ENCODE data around the gene DLD.
"Not testable (repeated sequence)": the region's sequence is repeated elsewhere in the genome, so short reads cannot be mapped to it uniquely, and the experiment has no call there.

DLD gene

GRCh38 chr7:107847168-107847835, 43.7 kb upstream of the DLD start:
- DNase-seq (ENCODE audit: low spot score) (no peak), ATAC-seq (ENCODE audit: low read depth) (no peak)
- H3K27ac ChIP-seq (ENCODE audit: poor library complexity, severe bottlenecking) = no peak overlapping the region
- H3K4me3 ChIP-seq (ENCODE audit: severe bottlenecking) = no peak overlapping the region
- no peaks in the 10 kb centered on the region for H3K9me3 ChIP-seq (ENCODE audit: severe bottlenecking)
- no peaks in the 10 kb centered on the region for H3K4me1 ChIP-seq (ENCODE audit: insufficient read depth, poor library complexity, severe bottlenecking)
- TF ChIP-seq CTCF (IDR thresholded peaks at IDR 0.05; ENCODE audit: poor library complexity, severe bottlenecking) = no peak
- no peaks in the 10 kb centered on the region for H3K36me3 ChIP-seq (ENCODE audit: low read depth)
- H3K27me3 ChIP-seq (ENCODE audit: insufficient read depth, poor library complexity, severe bottlenecking) = no peaks in the 10 kb centered on the region

GRCh38 chr7:107847836-107848175, 43.2 kb upstream of the DLD start:
- H3K4me3 ChIP-seq (ENCODE audit: severe bottlenecking); H3K27ac ChIP-seq (ENCODE audit: poor library complexity, severe bottlenecking); H3K4me1 ChIP-seq (ENCODE audit: insufficient read depth, poor library complexity, severe bottlenecking); DNase-seq (ENCODE audit: low spot score); H3K9me3 ChIP-seq (ENCODE audit: severe bottlenecking); H3K27me3 ChIP-seq (ENCODE audit: insufficient read depth, poor library complexity, severe bottlenecking); ATAC-seq (ENCODE audit: low read depth); H3K36me3 ChIP-seq (ENCODE audit: low read depth): not testable (repeated sequence)

GRCh38 chr7:107848211-107848610, 42.8 kb upstream of the DLD start:
- not testable (repeated sequence) for H3K27me3 ChIP-seq (ENCODE audit: insufficient read depth, poor library complexity, severe bottlenecking); H3K4me1 ChIP-seq (ENCODE audit: insufficient read depth, poor library complexity, severe bottlenecking); H3K9me3 ChIP-seq (ENCODE audit: severe bottlenecking); H3K27ac ChIP-seq (ENCODE audit: poor library complexity, severe bottlenecking); H3K4me3 ChIP-seq (ENCODE audit: severe bottlenecking); ATAC-seq (ENCODE audit: low read depth); DNase-seq (ENCODE audit: low spot score); H3K36me3 ChIP-seq (ENCODE audit: low read depth)

- H3K27me3 ChIP-seq (ENCODE audit: insufficient read depth, poor library complexity, severe bottlenecking) = no peaks in the 10 kb centered on the region
- no peaks in the 10 kb centered on the region for H3K36me3 ChIP-seq (ENCODE audit: low read depth)
- no peaks in the 10 kb centered on the region for H3K4me1 ChIP-seq (ENCODE audit: insufficient read depth, poor library complexity, severe bottlenecking)
- H3K4me3 ChIP-seq (ENCODE audit: severe bottlenecking) = no peak overlapping the region
- no peak for TF ChIP-seq CTCF (IDR thresholded peaks at IDR 0.05; ENCODE audit: poor library complexity, severe bottlenecking)
- no peak for ATAC-seq (ENCODE audit: low read depth)
- no peaks in the 10 kb centered on the region for H3K9me3 ChIP-seq (ENCODE audit: severe bottlenecking)
- no peak for DNase-seq (ENCODE audit: low spot score)
- H3K27ac ChIP-seq (ENCODE audit: poor library complexity, severe bottlenecking) = no peak overlapping the region
Observed at GRCh38 chr7:107850216-107850615, 40.8 kb upstream of the DLD start.

- ATAC-seq (ENCODE audit: low read depth) (no peak), DNase-seq (ENCODE audit: low spot score) (no peak)
- H3K4me1 ChIP-seq (ENCODE audit: insufficient read depth, poor library complexity, severe bottlenecking) = no peaks in the 10 kb centered on the region
- H3K4me3 ChIP-seq (ENCODE audit: severe bottlenecking) = no peak overlapping the region
- no peak for TF ChIP-seq CTCF (IDR thresholded peaks at IDR 0.05; ENCODE audit: poor library complexity, severe bottlenecking)
- no peaks in the 10 kb centered on the region for H3K27me3 ChIP-seq (ENCODE audit: insufficient read depth, poor library complexity, severe bottlenecking)
- no peaks in the 10 kb centered on the region for H3K9me3 ChIP-seq (ENCODE audit: severe bottlenecking)
- no peaks in the 10 kb centered on the region for H3K36me3 ChIP-seq (ENCODE audit: low read depth)
- no peak overlapping the region for H3K27ac ChIP-seq (ENCODE audit: poor library complexity, severe bottlenecking)
Observed at GRCh38 chr7:107850643-107851042, 40.3 kb upstream of the DLD start.

GRCh38 chr7:107854454-107854853, 36.5 kb upstream of the DLD start:
- Histone ChIP-seq H3K9me3 (ENCODE audit: severe bottlenecking) (no peaks in the 10 kb centered on the region), H3K4me3 (ENCODE audit: severe bottlenecking) (no peak overlapping the region), H3K36me3 (ENCODE audit: low read depth) (no peaks in the 10 kb centered on the region), H3K27ac (ENCODE audit: poor library complexity, severe bottlenecking) (no peak overlapping the region), H3K27me3 (ENCODE audit: insufficient read depth, poor library complexity, severe bottlenecking) (no peaks in the 10 kb centered on the region), H3K4me1 (ENCODE audit: insufficient read depth, poor library complexity, severe bottlenecking) (peaks cover 6% of the 10 kb centered on the region)
- TF ChIP-seq CTCF (IDR thresholded peaks at IDR 0.05; ENCODE audit: poor library complexity, severe bottlenecking) = no peak
- ATAC-seq (ENCODE audit: low read depth) (no peak), DNase-seq (ENCODE audit: low spot score) (no peak)
